ENCODE data around the gene CEP72.

DNA sequence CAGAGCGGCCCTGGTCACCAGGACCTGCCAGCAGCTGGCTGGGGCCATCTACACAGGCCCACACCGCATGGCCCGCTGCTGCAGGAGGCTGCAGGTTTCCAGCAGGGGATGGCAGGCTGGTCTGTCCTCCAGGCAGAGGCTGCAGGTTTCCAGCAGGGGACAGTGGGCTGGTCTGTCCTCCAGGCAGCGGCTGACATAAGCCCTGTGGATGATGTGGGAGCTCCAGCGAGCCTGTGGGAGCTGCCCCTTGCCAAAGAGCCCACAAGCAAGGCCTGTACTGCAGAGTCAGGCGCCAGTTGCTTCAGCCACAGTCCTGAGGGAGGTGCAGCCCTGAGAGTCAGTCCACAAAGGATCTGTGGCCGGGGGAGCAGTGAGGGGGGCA is 62.5 kb downstream of the CEP72 start:
- TF ChIP-seq EZH2phosphoT487 (IDR thresholded peaks at IDR 0.05; ENCODE audit: borderline replicate concordance, low read length), result no peak
- TF ChIP-seq, protein P1, sequence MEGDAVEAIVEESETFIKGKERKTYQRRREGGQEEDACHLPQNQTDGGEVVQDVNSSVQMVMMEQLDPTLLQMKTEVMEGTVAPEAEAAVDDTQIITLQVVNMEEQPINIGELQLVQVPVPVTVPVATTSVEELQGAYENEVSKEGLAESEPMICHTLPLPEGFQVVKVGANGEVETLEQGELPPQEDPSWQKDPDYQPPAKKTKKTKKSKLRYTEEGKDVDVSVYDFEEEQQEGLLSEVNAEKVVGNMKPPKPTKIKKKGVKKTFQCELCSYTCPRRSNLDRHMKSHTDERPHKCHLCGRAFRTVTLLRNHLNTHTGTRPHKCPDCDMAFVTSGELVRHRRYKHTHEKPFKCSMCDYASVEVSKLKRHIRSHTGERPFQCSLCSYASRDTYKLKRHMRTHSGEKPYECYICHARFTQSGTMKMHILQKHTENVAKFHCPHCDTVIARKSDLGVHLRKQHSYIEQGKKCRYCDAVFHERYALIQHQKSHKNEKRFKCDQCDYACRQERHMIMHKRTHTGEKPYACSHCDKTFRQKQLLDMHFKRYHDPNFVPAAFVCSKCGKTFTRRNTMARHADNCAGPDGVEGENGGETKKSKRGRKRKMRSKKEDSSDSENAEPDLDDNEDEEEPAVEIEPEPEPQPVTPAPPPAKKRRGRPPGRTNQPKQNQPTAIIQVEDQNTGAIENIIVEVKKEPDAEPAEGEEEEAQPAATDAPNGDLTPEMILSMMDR (conservative IDR thresholded peaks at IDR 0.05; ENCODE audit: low read depth, low read length), result no peak
- TF ChIP-seq EZH2 (IDR thresholded peaks at IDR 0.05; ENCODE audit: low read length, unreplicated experiment), result no peak
